H9 (cell line): ENCODE measurements around the gene OGFR. TPM values are rescaled to one million over a fixed set of nuclear protein-coding genes. Genes with fewer than 3 reads are reported as not detected.
A peak's percentile ranks its signal among the peaks of the same experiment; 100 is the strongest.

Source experiments
- DNase-seq: peaks from one replicate; pipeline ENCODE4 v3.0.0-alpha.2; 2017
- H2AFZ ChIP-seq: one replicate; pipeline ENCODE4 v1.6.1; 2013; ENCODE audit warnings: mild to moderate bottlenecking, low read length, control low read depth, moderate library complexity
- H2AK5ac ChIP-seq: 2 replicates; pipeline ENCODE4 v1.6.1; 2013; ENCODE audit warnings: low read length, control low read depth, mixed read lengths; ENCODE audit not compliant: insufficient read length
- H2BK120ac ChIP-seq: one replicate; pipeline ENCODE4 v1.6.1; 2013; ENCODE audit warnings: low read depth, mild to moderate bottlenecking, low read length, control low read depth, inconsistent platforms; ENCODE audit not compliant: poor library complexity, severe bottlenecking
- H2BK12ac ChIP-seq: 2 replicates; pipeline ENCODE4 v1.6.1; 2013; ENCODE audit warnings: low read length, control low read depth, mixed read lengths, low read depth; ENCODE audit not compliant: insufficient read length
- H2BK15ac ChIP-seq: 2 replicates; pipeline ENCODE4 v1.6.1; 2013; ENCODE audit warnings: low read depth, low read length, control low read depth
- H2BK20ac ChIP-seq: one replicate; pipeline ENCODE4 v1.6.1; 2013; ENCODE audit warnings: low read depth, mild to moderate bottlenecking, low read length, control low read depth, inconsistent platforms; ENCODE audit not compliant: poor library complexity, severe bottlenecking
- H2BK5ac ChIP-seq: 2 replicates; pipeline ENCODE4 v1.6.1; 2013; ENCODE audit warnings: low read length, control low read depth, mixed read lengths; ENCODE audit not compliant: insufficient read length
- H3K14ac ChIP-seq: 2 replicates; pipeline ENCODE4 v1.6.1; 2013; ENCODE audit warnings: low read length, control low read depth; ENCODE audit not compliant: insufficient read depth
- H3K18ac ChIP-seq: 2 replicates; pipeline ENCODE4 v1.6.1; 2013; ENCODE audit warnings: low read depth, mild to moderate bottlenecking, mixed read lengths, low read length, control low read depth; ENCODE audit not compliant: insufficient read length
- H3K23ac ChIP-seq: 2 replicates; pipeline ENCODE4 v1.6.1; 2013; ENCODE audit warnings: low read length, control low read depth, mixed read lengths, low read depth; ENCODE audit not compliant: insufficient read length
- H3K23me2 ChIP-seq: 2 replicates; pipeline ENCODE4 v1.6.1; 2013; ENCODE audit warnings: low read depth, mild to moderate bottlenecking, mixed read lengths, low read length, control low read depth; ENCODE audit not compliant: insufficient read length, poor library complexity, severe bottlenecking
- H3K27ac ChIP-seq: 2 replicates; pipeline ENCODE4 v1.5.1; 2013; ENCODE audit warnings: low read length, control low read depth, mixed read lengths, low read depth; ENCODE audit not compliant: insufficient read length
- H3K27me3 ChIP-seq: 2 replicates; pipeline ENCODE4 v1.6.1; 2013; ENCODE audit warnings: low read length, control low read depth, inconsistent platforms; ENCODE audit not compliant: insufficient read depth
- H3K4ac ChIP-seq: 2 replicates; pipeline ENCODE4 v1.6.1; 2013; ENCODE audit warnings: low read depth, mild to moderate bottlenecking, control low read depth, inconsistent platforms, low read length, moderate library complexity
- H3K4me1 ChIP-seq: 2 replicates; pipeline ENCODE4 v1.6.1; 2013; ENCODE audit warnings: low read length, control low read depth, inconsistent platforms; ENCODE audit not compliant: insufficient read depth
- H3K4me2 ChIP-seq: 2 replicates; pipeline ENCODE4 v1.6.1; 2013; ENCODE audit warnings: low read length, control low read depth, mixed read lengths; ENCODE audit not compliant: insufficient read length, insufficient read depth
- H3K56ac ChIP-seq: 2 replicates; pipeline ENCODE4 v1.6.1; 2013; ENCODE audit warnings: low read depth, mild to moderate bottlenecking, mixed read lengths, low read length, control low read depth; ENCODE audit not compliant: insufficient read length
- H3K79me1 ChIP-seq: 2 replicates; pipeline ENCODE4 v1.6.1; 2013; ENCODE audit warnings: low read depth, mild to moderate bottlenecking, moderate library complexity, low read length, control low read depth, inconsistent platforms; ENCODE audit not compliant: insufficient read depth, poor library complexity, severe bottlenecking
- H3K79me2 ChIP-seq: 2 replicates; pipeline ENCODE4 v1.6.1; 2013; ENCODE audit warnings: low read length, control low read depth, inconsistent platforms; ENCODE audit not compliant: insufficient read depth
- H3K9ac ChIP-seq: 2 replicates; pipeline ENCODE4 v1.6.1; 2013; ENCODE audit warnings: low read length, control low read depth, mixed read lengths; ENCODE audit not compliant: insufficient read length; ENCODE audit errors: extremely low read depth
- H3K9me3 ChIP-seq: one replicate; pipeline ENCODE4 v1.6.1; 2013; ENCODE audit warnings: low read depth, low read length, inconsistent platforms; ENCODE audit not compliant: control insufficient read depth
- H3T11ph ChIP-seq: one replicate; pipeline ENCODE4 v1.6.1; 2013; ENCODE audit warnings: mild to moderate bottlenecking, low read length, control low read depth, inconsistent platforms
- H4K20me1 ChIP-seq: one replicate; pipeline ENCODE4 v1.6.1; 2013; ENCODE audit not compliant: control insufficient read depth, insufficient read length, insufficient read depth
- H4K5ac ChIP-seq: 2 replicates; pipeline ENCODE4 v1.6.1; 2013; ENCODE audit warnings: low read depth, mild to moderate bottlenecking, mixed read lengths, low read length, control low read depth; ENCODE audit not compliant: insufficient read length
- H4K8ac ChIP-seq: replicated peaks from 2 replicates; pipeline ENCODE4 v1.6.1; 2013; ENCODE audit warnings: low read length, control low read depth, mixed read lengths, low read depth; ENCODE audit not compliant: insufficient read length
- H4K91ac ChIP-seq: 2 replicates; pipeline ENCODE4 v1.6.1; 2013; ENCODE audit warnings: low read depth, mild to moderate bottlenecking, moderate library complexity, mixed read lengths, low read length, control low read depth; ENCODE audit not compliant: insufficient read length
- H3K27ac Mint-ChIP-seq, 3 experiments: 2 replicates in 2 of 3; 3 replicates in 1 of 3; pipeline ENCODE4 v1.8.0; 2020 to 2021; ENCODE audit warnings: mixed read lengths in 3 of 3, mild to moderate bottlenecking in 1 of 3, moderate library complexity in 1 of 3
- H3K27me3 Mint-ChIP-seq: 2 replicates; pipeline ENCODE4 v1.8.0; 2021; ENCODE audit warnings: low read depth, mild to moderate bottlenecking, moderate library complexity, mixed read lengths
- H3K36me3 Mint-ChIP-seq, 3 experiments: 2 replicates in 2 of 3; 3 replicates in 1 of 3; pipeline ENCODE4 v1.8.0; 2020 to 2021; ENCODE audit warnings: low read depth in 3 of 3, mixed read lengths in 3 of 3; ENCODE audit not compliant: insufficient read depth in 1 of 3
- H3K4me1 Mint-ChIP-seq, 2 experiments: 2 replicates each; pipeline ENCODE4 v1.8.0; 2020; ENCODE audit warnings: mixed read lengths in 2 of 2
- H3K4me3 Mint-ChIP-seq, 2 experiments: 2 replicates in 1 of 2; 3 replicates in 1 of 2; pipeline ENCODE4 v1.8.0; 2020 to 2021; ENCODE audit warnings: mild to moderate bottlenecking in 2 of 2, mixed read lengths in 2 of 2, moderate library complexity in 1 of 2
- H3K9me3 Mint-ChIP-seq, 2 experiments: 2 replicates in 1 of 2; 3 replicates in 1 of 2; pipeline ENCODE4 v1.8.0; 2020; ENCODE audit warnings: mild to moderate bottlenecking in 2 of 2, mixed read lengths in 2 of 2, moderate library complexity in 1 of 2
- WGBS: extraction: QIAGEN DNeasy Blood & Tissue Kit; methylation state at CpG from one replicate; pipeline ENCODE4 v1.1.7; 2013; ENCODE audit warnings: missing lambda C conversion rate, low lambda C conversion rate, mixed read lengths; ENCODE audit not compliant: insufficient read length; ENCODE audit errors: extremely low coverage; 5-methylcytosine and 5-hydroxymethylcytosine counted together
- total RNA-seq: library from RNA; stranded (reverse); gene quantifications from 2 replicates; pipeline ENCODE4 v1.2.1, GENCODE V29; 2021
- TF ChIP-seq, protein P1 (sequence below): fragments of 200-600 bp; sonication (generic); conservative IDR thresholded peaks from 3 replicates; pipeline ENCODE4 v1.8.0; 2021; ENCODE audit warnings: antibody characterized with exemption, mild to moderate bottlenecking

OGFR gene
- total RNA-seq, 1 experiment from 2014 or later, result 33.1 TPM

GRCh38 chr20:62776035-62776691, 28.5 kb upstream of the OGFR start:
- Histone ChIP-seq H3K14ac (no peak overlapping the region; the same call in 1 of the 2 replicates), H3K9me3 (no peaks in the 10 kb centered on the region), H4K91ac (peak overlapping the region; percentile 4), H3K56ac (no peak overlapping the region), H2AK5ac (no peak overlapping the region), H3K27me3 (no peaks in the 10 kb centered on the region), H3K18ac (no peak overlapping the region), H3K79me1 (no peaks in the 10 kb centered on the region), H3K4me1 (peaks cover 3% of the 10 kb centered on the region; the same call in 1 of the 2 replicates), H2BK120ac (no peak overlapping the region), H4K20me1 (no peaks in the 10 kb centered on the region), H2BK12ac (no peak overlapping the region), H3K23ac (no peak overlapping the region), H4K5ac (no peak overlapping the region), H3T11ph (no peak overlapping the region), H3K9ac (no peak overlapping the region), H2BK20ac (no peak overlapping the region), H2BK15ac (no peak overlapping the region), H3K4me2 (no peak overlapping the region), H3K23me2 (no peaks in the 10 kb centered on the region), H3K4ac (no peak overlapping the region), H2AFZ (no peak overlapping the region), H2BK5ac (no peak overlapping the region), H4K8ac (no peak overlapping the region), H3K79me2 (no peaks in the 10 kb centered on the region), H3K27ac (no peak overlapping the region)
- H3K36me3 Mint-ChIP-seq, result no peaks in the 10 kb centered on the region; a peak in 1 of 7 replicates
- H3K9me3 Mint-ChIP-seq, result no peaks in the 10 kb centered on the region; a peak in 1 of 5 replicates
- no peak overlapping the region for H3K4me3 Mint-ChIP-seq
- no peak for DNase-seq
- peak overlapping the region in 2 of 3 experiments; percentile 54 to 73; a peak in 2 of 7 replicates for H3K27ac Mint-ChIP-seq
- WGBS, result no CpG with 5 or more reads among the region's 24 CpGs
- peaks cover 8% of the 10 kb centered on the region for H3K27me3 Mint-ChIP-seq
- TF ChIP-seq, protein P1, sequence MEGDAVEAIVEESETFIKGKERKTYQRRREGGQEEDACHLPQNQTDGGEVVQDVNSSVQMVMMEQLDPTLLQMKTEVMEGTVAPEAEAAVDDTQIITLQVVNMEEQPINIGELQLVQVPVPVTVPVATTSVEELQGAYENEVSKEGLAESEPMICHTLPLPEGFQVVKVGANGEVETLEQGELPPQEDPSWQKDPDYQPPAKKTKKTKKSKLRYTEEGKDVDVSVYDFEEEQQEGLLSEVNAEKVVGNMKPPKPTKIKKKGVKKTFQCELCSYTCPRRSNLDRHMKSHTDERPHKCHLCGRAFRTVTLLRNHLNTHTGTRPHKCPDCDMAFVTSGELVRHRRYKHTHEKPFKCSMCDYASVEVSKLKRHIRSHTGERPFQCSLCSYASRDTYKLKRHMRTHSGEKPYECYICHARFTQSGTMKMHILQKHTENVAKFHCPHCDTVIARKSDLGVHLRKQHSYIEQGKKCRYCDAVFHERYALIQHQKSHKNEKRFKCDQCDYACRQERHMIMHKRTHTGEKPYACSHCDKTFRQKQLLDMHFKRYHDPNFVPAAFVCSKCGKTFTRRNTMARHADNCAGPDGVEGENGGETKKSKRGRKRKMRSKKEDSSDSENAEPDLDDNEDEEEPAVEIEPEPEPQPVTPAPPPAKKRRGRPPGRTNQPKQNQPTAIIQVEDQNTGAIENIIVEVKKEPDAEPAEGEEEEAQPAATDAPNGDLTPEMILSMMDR, result no peak
- H3K4me1 Mint-ChIP-seq, result peaks cover 2 to 15% of the 10 kb centered on the region in 2 experiments; a peak in 3 of 4 replicates
